ENCODE measurements around the gene PGAP1. TPM values are rescaled to one million over a fixed set of nuclear protein-coding genes. Genes with fewer than 3 reads are reported as not detected.

The PGAP1 gene
- total RNA-seq, 1 experiment from 2014 or later, result 7.4 TPM

DNA sequence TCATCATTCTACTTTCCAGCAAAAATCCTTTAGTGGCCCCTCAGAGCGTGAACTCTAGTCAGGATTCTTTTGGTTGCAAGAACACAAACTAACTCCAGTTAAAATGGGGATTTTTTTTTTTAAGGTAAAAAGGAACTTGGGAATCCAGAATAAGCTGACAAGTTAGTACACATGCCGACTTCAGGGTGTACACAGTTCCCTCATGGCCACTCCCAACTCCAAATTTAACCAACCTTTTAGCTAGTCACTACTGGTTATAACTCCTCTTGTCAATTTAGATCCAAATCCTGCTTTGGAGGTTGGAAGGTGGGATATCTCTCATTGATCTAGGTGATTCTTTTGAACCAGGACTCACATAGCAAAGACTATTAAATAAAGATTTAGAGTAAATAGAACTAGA lies 5.0 kb upstream of the PGAP1 start:
- ChIA-PET CTCF (interaction anchor here (0.6 to 0.8 kb wide), 2 partner anchors 83 to 93 kb away, joined by 3 to 4 read pairs; no protein-coding TSS in a partner anchor), POLR2A (interaction anchor here (0.6 kb wide), 1 partner anchor 52 kb away, joined by 3 read pairs; no protein-coding TSS in a partner anchor)
- DNase-seq (ENCODE audit: unreplicated experiment), result no peak
- intact Hi-C loops (cut with micrococcal nuclease), result no loop called here
- TF ChIP-seq, protein P1, sequence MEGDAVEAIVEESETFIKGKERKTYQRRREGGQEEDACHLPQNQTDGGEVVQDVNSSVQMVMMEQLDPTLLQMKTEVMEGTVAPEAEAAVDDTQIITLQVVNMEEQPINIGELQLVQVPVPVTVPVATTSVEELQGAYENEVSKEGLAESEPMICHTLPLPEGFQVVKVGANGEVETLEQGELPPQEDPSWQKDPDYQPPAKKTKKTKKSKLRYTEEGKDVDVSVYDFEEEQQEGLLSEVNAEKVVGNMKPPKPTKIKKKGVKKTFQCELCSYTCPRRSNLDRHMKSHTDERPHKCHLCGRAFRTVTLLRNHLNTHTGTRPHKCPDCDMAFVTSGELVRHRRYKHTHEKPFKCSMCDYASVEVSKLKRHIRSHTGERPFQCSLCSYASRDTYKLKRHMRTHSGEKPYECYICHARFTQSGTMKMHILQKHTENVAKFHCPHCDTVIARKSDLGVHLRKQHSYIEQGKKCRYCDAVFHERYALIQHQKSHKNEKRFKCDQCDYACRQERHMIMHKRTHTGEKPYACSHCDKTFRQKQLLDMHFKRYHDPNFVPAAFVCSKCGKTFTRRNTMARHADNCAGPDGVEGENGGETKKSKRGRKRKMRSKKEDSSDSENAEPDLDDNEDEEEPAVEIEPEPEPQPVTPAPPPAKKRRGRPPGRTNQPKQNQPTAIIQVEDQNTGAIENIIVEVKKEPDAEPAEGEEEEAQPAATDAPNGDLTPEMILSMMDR (IDR thresholded peaks at IDR 0.05; ENCODE audit: unreplicated experiment), result no peak
- H3K4me3 Mint-ChIP-seq (ENCODE audit: unreplicated experiment), result no peak overlapping the region
- H3K27ac Mint-ChIP-seq (ENCODE audit: low read depth, unreplicated experiment), result no peak overlapping the region
- no TSS peak for BruUV-seq (replicated peaks)
- no peaks in the 10 kb centered on the region for H3K27me3 Mint-ChIP-seq (ENCODE audit: insufficient read depth, unreplicated experiment)
- no peaks in the 10 kb centered on the region for H3K9me3 Mint-ChIP-seq (ENCODE audit: unreplicated experiment)
- peaks cover 7% of the 10 kb centered on the region for H3K4me1 Mint-ChIP-seq (ENCODE audit: insufficient read depth, unreplicated experiment)
- peaks cover 6% of the 10 kb centered on the region for H3K36me3 Mint-ChIP-seq (ENCODE audit: insufficient read depth, unreplicated experiment)

DNA sequence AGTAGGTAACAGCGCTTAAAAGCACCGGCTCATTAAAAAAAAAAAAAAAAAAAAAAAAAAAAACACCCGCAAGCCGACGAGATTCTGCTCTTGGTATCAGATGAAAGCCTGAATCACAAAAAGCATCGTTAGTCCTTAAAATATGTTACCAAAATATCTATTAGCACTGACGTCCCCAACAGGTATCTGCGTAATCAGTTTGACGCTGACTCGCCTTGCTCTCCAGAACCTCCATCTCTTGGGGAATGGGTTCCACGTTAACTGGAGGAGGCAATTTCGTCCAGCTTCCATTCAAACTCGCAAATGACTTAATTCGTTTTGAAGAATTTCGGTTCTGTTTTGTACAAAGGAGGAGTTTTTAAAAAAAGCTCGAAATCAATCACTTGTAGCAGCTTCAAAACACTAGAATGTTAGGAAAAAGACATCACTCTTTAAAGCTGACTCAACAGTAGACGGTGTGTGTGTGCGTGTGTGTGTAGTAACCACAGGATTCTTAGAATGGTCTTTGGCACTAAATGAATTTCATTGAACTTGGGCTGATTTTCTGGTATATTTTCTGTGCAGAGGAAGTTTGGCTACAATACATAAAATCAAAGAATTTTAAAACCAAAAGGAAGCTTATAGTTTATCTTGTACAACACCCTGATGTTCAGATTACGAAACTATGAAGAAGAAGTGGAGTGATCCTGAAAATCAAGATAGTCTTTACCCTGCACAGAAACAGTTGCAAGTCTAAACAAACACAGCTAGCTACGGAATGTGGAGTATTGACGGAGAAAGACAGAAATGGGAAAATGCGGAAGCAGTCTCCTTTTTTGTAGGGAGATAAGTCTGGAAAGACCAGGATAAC lies 1.1 kb upstream of the PGAP1 start:
- H3K27ac Mint-ChIP-seq (ENCODE audit: low read depth, unreplicated experiment), result peak overlapping the region; percentile 61
- no peaks in the 10 kb centered on the region for H3K27me3 Mint-ChIP-seq (ENCODE audit: insufficient read depth, unreplicated experiment)
- intact Hi-C loops (cut with micrococcal nuclease), result loop anchor here (2.0 to 10.0 kb wide), 5 partner anchors 60 to 170 kb away; partner anchors contain the start of gene GTF3C3
- peak overlapping the region; percentile 96 for H3K4me3 Mint-ChIP-seq (ENCODE audit: unreplicated experiment)
- BruUV-seq (replicated peaks), result TSS peak; percentile 33
- ChIA-PET POLR2A (interaction anchor here (0.5 to 2.1 kb wide), 11 partner anchors 9 to 308 kb away, joined by 3 to 7 read pairs (median 4); partner anchors contain the start of gene GTF3C3), CTCF (interaction anchor here (0.8 kb wide), 1 partner anchor 83 kb away, joined by 4 read pairs; no protein-coding TSS in a partner anchor)
- peaks cover 9% of the 10 kb centered on the region for H3K36me3 Mint-ChIP-seq (ENCODE audit: insufficient read depth, unreplicated experiment)
- peak; percentile 38 for DNase-seq (ENCODE audit: unreplicated experiment)
- TF ChIP-seq, protein P1 (IDR thresholded peaks at IDR 0.05; ENCODE audit: unreplicated experiment), result no peak
- peaks cover 17% of the 10 kb centered on the region for H3K4me1 Mint-ChIP-seq (ENCODE audit: insufficient read depth, unreplicated experiment)
- no peaks in the 10 kb centered on the region for H3K9me3 Mint-ChIP-seq (ENCODE audit: unreplicated experiment)

DNA sequence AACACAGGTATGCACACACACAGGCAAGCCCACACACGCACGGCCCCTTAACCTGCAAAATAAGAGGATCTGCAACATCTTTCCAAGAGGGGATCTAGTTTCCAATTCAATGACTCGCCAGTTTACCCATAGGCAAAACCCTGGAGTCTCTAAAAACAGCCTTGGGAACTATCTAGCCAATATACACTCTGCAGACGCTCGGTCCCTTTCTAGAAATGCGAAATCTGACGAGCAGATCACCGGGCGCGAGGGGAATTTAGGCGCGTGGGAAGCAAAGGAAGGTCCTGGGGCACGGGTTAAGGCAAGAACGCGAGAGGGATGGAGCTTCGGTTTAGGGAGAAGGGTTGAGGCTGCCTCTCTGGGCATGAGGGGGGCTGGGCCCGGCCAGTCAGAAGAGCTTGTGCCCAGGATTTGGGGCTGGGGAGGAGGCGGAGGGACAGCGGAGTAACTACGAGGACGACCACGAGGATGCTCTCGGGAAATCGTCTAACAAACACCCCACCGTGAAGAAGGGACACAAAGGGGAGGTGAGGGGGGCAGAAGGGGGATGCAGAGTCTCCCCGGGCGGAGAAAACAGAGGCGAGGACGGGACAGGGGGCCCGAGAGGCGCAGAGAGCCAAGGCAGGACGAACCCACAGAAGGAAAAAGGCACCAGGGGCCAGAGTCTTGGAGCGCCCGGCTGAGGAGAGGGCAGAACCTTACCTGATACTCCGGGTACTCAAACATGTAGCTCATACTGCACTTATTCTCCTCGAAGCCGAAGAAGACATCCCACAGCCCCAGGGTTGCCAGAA lies 542 bp downstream of the PGAP1 start:
- ChIA-PET CTCF (interaction anchor here (0.6 to 0.7 kb wide), 5 partner anchors 119 to 187 kb away, joined by 3 to 5 read pairs (median 3); partner anchors contain the start of gene GTF3C3), POLR2A (interaction anchor here (0.6 to 2.8 kb wide), 13 partner anchors 10 to 755 kb away, joined by 3 to 16 read pairs (median 4); partner anchors contain the start of genes GTF3C3 and HSPE1)
- peaks cover 24% of the 10 kb centered on the region for H3K4me1 Mint-ChIP-seq (ENCODE audit: insufficient read depth, unreplicated experiment)

More for the DNA sequence above, 542 bp downstream of the PGAP1 start:
- TF ChIP-seq, protein P1 (IDR thresholded peaks at IDR 0.05; ENCODE audit: unreplicated experiment), result no peak
- no TSS peak for BruUV-seq (replicated peaks)
- peak; percentile 58 for DNase-seq (ENCODE audit: unreplicated experiment)
- intact Hi-C loops (cut with micrococcal nuclease), result loop anchor here (2.0 to 10.0 kb wide), 5 partner anchors 61 to 171 kb away; partner anchors contain the start of gene GTF3C3
- Mint-ChIP-seq H3K36me3 (ENCODE audit: insufficient read depth, unreplicated experiment) (peaks cover 9% of the 10 kb centered on the region), H3K4me3 (ENCODE audit: unreplicated experiment) (peak overlapping the region; percentile 96), H3K27ac (ENCODE audit: low read depth, unreplicated experiment) (peak overlapping the region; percentile 61), H3K9me3 (ENCODE audit: unreplicated experiment) (no peaks in the 10 kb centered on the region), H3K27me3 (ENCODE audit: insufficient read depth, unreplicated experiment) (no peaks in the 10 kb centered on the region)

All from MCF 10A (cell line).